GM21526 (cell line): Measurements from ENCODE around the gene TBC1D4.
A peak's percentile ranks its signal among the peaks of the same experiment; 100 is the strongest.

Experiments
- ATAC-seq: cut with Tn5 transposase; IDR thresholded peaks from one replicate; pipeline ENCODE4 v1.9.1; 2021; ENCODE audit warnings: moderate library complexity; ENCODE audit not compliant: unreplicated experiment, low FRiP score

Gene TBC1D4

DNA sequence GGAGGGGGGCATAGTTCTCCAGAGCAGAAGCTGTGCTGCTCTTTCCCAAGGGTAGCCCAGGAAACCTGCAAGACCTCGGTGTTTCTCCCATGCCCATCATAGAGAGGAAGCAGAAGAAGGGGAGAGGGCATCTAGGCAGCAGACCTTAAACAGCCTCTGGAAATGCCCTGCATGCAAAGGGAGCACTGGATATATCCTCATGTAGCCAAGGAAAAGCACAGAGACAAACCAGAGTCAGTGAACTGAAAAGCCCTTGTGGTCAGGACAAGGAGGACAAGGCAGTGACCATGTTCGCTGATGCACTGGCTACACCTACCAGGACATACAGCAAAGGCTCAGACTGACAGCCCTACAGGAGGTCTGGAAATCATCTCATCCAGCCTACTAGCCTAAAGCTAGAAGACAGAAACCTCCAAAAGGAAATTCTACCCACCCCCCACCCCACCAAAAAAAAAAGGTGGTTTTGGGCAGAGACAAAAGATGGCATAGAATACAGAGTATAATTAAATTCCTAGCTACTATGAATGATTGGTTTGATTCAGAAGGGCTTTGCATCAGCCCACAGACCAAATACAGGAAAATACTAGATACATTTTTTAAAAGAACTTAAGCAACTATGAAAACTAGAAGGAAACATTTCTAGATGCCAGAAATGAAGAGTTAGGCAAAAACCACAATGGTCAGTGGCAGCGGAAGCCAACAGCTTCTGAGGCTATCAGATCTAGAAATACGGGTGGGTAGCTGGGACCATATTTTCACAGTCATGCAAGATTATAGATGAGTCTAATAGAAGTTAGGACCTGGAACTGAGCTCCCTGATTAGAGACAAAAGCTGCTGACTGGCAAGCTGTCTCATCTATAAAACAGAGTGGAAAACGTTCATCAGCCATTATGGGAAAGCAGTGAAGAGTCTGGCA, 4.4 kb upstream of the TBC1D4 start:
- no peak for ATAC-seq

DNA sequence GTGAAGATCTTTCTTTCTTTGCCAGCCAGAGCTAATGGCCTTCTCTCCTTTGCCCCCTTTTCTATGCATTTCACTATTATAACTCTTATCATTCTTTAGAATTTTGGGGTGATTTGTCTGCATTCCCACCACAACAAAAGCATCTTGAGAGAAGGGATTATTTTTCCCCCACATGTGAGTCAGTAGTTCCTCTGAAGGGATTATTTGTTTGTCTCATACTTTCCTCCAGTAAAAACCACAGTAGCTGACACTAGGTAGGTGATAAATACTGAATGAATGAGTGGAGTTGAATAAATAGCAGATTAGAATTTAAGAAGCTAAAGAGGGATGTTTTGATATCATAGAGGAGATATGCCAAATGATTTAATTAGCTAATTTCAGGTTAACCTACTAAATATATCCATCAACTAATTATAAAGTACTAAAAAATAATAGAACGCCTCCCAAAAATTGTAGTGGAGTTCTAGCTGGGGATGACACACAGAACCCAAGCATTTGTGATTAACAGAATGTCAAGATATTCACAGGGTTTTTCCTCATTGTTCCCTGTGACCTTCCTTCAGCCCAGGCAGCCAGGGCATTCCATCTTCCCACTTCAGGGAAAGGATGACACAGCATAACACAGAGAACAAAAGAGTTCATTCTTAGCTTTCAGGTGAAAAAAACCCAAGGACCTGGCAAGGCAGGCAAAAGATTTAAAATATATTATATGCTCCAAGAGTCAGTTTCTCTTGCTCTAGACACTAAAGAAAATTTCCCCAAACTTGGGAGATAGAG, 3.5 kb upstream of the TBC1D4 start:
- ATAC-seq = no peak

DNA sequence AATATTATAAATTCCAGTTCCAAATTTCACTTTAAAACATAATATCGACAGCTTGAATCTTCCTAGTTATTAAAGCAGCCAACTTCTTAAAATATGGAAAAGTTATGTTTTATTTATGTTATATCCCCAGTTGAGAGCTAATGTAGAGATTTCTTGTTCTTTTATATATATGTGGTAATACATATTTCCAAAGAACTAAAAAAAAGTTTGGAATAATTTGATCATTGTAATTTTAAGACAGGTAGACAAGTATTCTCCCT, 781 bp upstream of the TBC1D4 start:
- no peak for ATAC-seq

DNA sequence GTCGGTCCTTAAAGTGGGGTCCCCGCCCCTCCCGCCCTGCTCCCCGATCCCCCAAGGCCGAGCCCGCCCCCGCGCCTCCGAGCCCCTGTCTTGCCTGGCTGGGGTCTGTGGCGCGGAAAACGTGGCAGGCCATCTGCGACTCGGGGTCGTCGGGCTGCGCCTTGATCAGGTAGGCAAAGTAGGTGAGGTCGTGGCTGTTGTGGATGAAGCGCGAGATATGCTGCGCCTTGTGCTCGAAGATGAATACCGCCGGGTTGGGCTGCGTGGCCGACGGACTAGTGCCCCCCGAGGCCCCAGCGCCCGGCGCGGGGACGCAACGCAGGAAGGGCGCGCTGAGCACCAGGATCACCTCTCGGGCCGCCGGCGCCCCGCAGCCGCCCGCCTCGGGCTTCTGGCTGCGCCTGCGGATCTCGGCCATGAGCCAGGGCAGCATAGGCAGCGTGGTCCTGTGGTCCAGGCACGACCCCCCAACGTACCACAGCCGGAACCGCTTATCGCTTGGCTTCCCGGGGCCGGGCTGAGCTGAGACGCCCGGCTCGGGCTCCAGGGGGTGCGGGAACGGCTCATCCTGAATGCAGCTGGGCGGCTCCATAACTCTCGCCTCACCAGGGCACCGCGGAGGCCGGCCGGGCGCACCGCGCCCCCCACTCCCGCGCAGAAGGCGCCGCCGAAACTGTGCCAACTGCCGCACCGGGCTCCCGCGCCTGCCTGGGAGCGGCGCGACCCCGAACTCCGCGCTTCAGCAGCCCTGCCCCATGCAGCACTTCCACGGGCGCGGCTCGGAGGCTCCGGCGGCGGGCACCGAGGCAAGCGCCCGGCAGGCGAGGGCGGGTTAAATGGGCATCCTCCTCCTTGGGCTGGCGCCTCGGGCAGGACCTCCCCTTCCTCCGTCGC, 546 bp downstream of the TBC1D4 start:
- peak; percentile 23 for ATAC-seq

DNA sequence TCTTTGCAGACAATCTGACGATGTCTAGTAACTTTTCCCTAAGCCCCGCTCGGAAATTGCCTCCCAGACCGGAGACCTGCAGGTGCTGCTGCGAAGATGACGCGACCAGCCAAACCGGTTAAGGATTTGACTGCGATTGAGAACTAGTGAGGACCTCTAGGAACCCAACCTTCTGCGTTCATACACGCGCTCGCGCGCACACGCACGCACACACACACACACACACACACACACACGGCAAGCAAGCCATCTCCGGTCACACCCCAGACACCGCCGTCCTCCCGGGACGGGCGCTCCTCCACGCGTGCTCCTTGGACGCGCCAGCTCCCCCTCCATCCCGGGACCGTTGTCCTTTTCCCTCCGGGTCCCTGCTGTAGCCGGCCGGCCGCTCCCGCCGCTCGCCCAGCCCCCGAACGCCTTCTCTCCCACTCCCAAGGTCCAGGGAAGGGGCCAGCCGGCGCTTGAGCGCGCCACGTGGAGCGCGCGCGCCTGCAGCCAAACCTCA, 1.2 kb downstream of the TBC1D4 start:
- peak; percentile 18 for ATAC-seq

DNA sequence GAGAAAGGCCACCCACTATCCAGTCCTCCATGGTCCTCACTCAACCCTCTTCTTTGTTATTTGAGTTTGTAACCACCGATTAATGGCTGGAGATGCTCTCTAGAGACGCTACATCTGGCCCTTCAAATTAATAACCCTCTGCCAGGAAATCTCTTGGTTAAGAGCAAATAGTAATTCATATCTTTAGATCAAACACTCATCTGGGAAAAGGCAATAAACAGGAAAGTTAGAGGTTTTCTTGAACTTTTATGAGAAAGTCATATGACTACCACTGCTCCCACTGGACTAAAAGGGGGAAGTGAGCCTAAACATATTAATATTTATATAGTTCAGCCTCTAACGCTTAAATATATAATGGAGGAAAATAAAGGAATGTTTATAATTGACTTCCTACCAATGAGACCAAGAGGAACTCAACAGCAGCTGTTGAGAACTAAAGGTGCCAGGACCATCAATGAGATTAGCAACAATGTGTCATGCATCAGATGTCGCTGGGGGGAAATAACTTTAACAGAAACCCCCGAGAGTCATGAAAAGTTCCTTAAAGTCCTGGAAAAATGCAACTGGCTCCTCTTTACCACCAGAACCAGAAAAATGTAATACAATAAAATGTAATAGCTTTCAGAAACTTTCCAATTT, 2.7 kb downstream of the TBC1D4 start:
- no peak for ATAC-seq

DNA sequence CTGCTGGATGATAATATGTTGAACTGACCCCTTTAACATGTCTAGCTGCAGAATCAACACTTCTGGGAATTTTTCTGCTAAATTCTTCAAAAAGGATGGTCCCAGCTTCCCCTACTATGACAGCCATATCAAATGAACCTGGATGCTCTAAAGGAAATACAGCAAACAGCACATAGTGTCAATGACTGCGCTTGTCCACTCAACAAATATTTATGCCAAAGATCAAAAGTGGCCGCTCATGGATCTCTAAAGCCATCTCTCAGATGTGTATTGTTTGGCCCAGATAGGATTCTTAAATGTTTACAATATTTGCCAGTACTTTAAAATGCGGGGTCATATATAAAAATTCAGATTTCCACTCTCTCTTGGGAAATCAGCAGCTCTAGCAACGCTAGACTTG, 3.3 kb downstream of the TBC1D4 start:
- ATAC-seq = no peak

DNA sequence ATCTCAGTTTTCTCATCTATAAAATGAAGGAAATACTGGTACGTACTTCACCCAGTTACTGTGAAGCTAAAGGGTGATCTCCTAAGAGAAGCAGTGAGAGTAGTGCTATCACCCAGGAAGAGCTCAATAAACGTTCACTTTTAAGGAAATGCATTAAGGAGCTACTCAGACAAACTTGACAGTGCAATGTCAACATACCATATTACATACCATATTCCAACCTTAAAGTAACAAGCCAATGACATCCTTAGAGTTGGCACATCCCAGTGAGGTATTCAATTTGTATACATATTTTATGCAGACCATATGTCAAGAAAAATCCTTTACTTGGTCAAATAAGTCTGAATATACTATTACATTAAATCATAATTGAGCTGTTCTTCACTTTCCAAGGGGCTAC, 7.0 kb downstream of the TBC1D4 start:
- ATAC-seq = no peak

DNA sequence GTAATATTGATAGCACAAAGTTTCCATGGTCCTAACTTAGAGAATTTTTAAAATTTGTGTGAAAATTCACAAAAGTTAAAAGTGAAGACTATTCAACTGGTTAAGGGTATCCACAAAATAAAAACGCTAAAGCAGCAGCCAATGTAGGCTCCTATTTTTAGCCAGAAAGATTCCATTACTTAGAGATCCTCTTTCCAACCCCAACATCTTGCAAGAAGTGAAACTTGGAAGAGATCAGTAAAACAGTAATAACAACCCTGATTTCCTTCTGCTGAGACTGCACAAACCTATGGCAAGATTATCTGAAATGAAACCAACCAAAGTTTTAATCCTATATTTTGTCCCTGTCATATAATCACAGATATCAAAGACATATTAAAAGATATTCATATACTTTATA, 8.5 kb downstream of the TBC1D4 start:
- ATAC-seq = no peak

DNA sequence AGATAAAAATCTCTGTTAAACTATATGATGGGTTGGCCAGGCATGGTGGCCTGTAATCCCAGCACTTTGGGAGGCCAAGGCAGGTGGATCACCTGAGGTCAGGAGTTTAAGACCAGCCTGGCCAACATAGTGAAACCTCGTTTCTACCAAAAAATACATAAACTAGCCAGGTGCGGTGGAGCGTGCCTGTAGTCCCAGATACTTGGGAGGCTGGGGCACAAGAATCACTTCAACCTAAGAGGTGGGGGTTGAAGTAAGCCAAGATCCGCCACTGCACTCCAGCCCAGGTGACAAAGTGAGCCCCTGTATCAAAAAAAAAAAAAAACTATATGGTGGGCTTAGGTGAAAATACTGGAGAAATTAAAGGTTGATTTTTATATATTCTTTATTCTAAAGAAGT, 11.3 kb downstream of the TBC1D4 start:
- no peak for ATAC-seq

DNA sequence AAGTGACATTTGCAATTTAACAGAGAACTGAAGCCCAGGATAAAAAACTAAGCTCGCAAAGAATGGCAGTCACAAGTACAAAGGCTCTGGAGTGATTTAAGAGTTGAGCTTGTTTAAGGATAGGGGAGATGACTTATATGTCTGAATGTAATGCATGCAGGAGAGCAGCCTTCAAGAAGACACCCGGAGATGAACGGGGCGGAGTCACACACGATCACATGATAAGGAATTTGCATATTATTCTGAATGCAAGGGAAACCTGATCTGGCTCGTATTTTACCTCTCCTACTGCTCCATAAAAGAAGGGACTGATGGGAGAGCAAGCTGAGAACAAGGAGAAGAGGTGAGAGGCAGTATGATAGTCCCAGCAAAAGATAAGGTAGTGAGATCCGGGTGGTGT, 12.9 kb downstream of the TBC1D4 start:
- no peak for ATAC-seq

DNA sequence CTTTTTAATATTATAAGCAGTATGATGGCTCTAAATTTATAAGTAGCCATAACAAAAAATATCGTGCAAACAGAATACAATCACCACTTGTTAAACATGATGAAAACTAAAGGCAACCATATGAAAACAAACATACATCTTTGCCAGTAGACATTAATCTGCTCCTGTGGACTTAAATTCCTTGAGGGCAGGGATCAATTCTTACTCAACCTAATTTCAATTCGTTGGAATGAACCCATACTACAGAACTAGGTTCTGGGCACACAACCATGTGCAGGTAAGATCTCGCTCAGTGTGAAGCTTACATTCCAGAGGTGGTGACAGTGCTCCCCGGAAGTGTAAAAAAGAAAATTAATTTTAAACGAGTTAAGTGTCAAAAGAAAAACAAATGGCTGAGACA, 13.4 kb downstream of the TBC1D4 start:
- no peak for ATAC-seq

DNA sequence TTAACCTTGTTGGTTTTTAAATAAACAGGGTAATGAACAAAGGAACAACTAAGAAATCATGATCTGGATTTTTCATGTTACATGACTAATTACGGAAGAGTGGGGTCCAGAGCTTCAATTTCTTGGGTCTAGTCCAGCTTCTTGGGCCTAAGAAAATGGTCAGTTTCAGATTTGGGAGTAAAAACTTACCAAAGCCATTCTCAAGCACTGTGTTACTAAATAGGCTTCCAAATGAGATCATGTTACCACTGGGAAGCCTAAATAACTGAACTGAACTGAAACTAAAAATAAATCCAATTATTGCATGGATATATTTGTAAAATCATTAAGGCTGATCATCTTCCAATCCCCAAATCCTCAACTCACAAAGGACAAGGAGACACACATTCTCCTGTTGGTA, 13.9 kb downstream of the TBC1D4 start:
- no peak for ATAC-seq

DNA sequence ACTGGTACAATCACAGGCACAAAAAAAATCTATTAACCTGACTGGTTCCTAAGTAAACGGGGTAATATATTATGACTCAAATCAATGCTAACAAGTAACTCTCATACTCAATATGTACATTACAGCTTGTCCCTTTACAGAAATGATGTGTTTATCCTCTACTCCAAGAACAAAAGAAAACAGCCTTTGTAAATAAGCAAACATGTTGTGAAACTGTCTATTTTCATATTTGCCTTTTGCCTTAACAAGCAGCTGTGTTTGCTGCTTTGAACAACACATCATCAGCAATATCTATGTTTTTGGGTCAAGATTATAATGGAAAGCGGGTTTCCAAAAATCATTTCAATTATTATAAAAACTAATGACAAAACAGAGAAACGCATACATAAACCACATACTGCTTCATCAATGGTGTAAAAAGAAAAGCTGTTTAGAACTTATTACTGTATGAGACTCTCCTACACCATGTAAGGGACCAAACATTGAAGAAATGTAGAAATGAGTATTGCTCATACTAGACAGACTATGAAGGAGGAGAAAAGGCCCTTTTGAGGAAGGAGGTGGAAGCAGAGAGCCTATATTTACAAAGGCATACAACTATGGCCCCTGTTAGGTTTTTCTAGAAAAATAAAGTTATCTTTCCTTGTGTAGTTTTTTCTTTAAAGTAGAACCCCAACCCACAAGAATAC, 14.8 kb downstream of the TBC1D4 start:
- ATAC-seq = no peak

DNA sequence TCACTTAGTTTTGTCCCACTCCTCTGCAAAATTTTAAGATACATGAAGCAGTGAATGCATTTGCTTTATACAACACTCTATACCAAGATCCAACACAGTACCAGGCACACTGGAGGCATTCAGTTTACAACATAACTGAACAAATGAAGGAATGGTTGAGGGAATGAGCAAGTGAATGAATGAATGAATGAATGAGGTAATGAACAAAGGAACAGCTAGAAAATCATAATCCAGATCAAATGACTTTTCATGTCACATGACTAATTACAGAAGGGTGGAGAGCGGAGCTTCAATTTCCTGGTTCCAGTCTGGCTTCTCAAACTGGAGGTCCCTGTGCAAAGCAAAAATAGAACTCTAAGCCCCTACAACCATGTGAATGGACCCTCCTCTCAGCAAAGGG, 16.7 kb downstream of the TBC1D4 start:
- ATAC-seq = no peak

DNA sequence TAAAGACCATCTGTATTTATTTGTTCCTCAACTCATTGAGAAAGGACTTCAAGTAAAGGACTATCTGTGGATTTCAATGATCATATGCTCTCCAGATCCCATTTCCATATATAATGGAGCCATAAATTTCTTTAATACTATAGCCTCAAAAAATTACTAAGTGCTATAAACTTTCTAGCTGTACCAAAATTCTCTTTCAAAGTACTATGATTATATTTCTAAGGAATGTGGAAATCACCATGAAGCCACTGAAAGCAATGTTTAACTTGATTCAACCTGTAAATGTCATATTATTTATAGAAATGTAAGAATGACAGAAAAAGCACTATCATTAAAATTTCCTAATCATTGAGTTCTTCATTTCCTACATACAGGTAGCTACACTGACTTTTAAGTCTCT, 20.7 kb downstream of the TBC1D4 start:
- no peak for ATAC-seq

DNA sequence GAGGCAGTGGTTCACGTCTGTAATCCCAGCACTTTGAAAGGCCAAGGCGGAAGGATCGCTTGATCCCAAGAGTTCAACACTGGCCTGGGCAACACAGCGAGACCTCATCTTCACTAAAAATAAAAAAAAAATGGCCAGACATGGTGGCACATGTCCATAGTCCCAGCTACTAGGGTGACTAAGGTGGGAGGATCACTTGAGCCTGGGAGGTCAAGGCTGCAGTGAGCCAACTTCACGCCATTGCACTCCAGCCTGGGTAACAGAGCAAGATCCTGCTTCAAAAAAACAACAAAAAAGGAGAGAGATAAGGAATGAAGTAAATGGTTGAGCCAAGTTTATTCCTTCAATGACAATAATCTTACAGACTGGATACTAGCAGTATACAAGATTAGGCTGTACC, 21.3 kb downstream of the TBC1D4 start:
- ATAC-seq = no peak

DNA sequence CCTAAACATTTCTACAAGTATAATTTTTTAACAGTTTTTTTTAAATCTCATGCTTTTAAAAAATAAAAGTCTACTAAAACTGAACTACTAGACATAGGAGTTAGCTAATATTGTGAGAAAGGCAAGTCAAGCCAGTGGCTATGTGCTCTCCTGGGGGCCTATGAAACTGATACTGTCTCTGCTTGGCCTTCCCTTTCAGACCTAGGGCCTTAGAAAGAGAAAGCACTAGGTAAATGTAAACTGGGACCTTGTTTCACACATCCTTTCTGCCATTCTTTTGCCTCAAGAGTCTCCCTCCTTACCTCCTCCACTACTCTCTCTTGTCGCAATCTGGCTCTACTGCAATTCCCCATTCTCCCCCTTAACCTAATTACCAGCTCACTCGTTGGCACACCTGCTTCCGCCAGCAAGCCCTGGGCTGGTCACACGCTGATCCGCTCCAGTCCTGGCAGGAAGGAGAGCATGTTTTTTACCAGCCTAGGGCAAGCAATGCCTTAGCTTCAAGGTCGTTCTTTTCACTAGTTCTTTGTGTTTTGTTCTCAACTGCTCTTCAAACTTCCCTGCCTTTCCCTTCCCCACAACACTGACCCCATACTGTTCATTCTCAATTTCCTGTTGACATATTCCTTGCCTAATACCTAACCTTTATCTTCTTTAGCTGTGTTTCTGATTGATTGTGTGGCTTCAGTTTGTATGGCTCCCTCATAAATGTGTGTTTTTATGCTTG, 23.1 kb downstream of the TBC1D4 start:
- ATAC-seq = peak; percentile 99

DNA sequence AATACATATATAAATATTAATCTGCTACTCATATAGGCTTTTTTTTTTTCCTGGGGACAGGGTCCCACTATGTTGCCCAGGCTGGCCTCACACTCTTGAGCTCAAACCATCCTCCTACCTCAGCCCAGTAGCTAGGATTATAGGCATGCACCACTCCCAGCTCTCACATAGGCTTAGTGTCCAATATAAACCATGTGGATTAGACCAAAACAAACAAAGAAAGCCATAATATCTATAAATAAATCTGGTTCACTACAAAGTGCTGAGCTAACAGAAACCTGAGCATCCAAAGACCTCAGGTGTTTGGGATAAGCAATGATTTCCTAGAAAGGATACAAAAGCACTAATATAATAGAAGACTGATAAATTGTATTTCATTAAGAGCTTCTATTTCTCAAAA, 26.0 kb downstream of the TBC1D4 start:
- no peak for ATAC-seq
